GM12891 (cell line): Measurements from ENCODE around the gene YWHAQ.
"Not testable (repeated sequence)": the region's sequence is repeated elsewhere in the genome, so short reads cannot be mapped to it uniquely, and the experiment has no call there.

ENCODE experiments used
- DNase-seq: peaks from one replicate; pipeline ENCODE4 v3.0.0; 2011; ENCODE audit warnings: low spot score; ENCODE audit not compliant: insufficient read length
- FAIRE-seq: peaks from 2 replicates; lab custom pipeline; 2011; peaks lifted over from hg19 to GRCh38; lab: Jason Lieb, UNC
- PAX5 ChIP-seq: IDR thresholded peaks from 2 replicates; pipeline ENCODE4 v1.6.1; 2011; ENCODE audit warnings: low read length, moderate library complexity, mild to moderate bottlenecking; ENCODE audit not compliant: insufficient read depth, severe bottlenecking
- POLR2A ChIP-seq: IDR thresholded peaks from 2 replicates; pipeline ENCODE4 v1.6.1; 2011; ENCODE audit warnings: low read depth, low read length, control low read depth
- POLR2AphosphoS5 ChIP-seq: IDR thresholded peaks from 2 replicates; pipeline ENCODE4 v1.6.1; 2011; ENCODE audit warnings: low read depth, low read length, control low read depth
- POU2F2 ChIP-seq: IDR thresholded peaks from 2 replicates; pipeline ENCODE4 v1.6.1; 2011; ENCODE audit warnings: low read depth, mild to moderate bottlenecking, control low read depth, low read length, moderate library complexity
- SPI1 ChIP-seq: IDR thresholded peaks from 2 replicates; pipeline ENCODE4 v1.6.1; 2011; ENCODE audit warnings: low read depth, low read length, control low read depth
- TAF1 ChIP-seq: IDR thresholded peaks from 2 replicates; pipeline ENCODE4 v1.6.1; 2011; ENCODE audit warnings: low read depth, low read length, control low read depth

The YWHAQ gene

GRCh38 chr2:9638532-9638931, 7.7 kb upstream of the YWHAQ start:
- FAIRE-seq (no peak), DNase-seq (no peak)
- no peak for TF ChIP-seq TAF1
- no peak for TF ChIP-seq POU2F2

GRCh38 chr2:9637330-9637729, 6.5 kb upstream of the YWHAQ start:
- no peak for DNase-seq
- FAIRE-seq: no peak
- TF ChIP-seq POLR2A: no peak
- no peak for TF ChIP-seq TAF1
- no peak for TF ChIP-seq POU2F2
- no peak for TF ChIP-seq POLR2AphosphoS5
- no peak for TF ChIP-seq SPI1
- TF ChIP-seq PAX5: no peak

DNA sequence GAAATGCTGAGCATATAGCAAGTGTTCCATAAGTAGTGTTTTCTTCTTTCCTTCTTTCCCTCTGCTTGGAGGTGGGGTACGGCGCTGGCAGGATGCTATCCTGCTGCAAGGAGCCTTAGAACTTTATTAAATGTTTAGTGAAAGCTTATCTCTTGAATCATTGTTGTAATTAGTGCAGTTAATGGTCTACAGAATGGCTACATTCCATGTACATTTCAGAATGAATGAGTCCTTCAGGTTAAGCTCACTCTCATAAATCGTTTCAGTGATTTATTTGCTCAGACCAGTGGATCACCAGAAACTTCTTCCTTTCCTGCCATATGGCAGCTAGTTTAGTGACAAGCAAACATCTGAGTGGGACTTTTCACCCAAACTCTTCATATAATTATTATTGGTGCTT, 3.3 kb upstream of the YWHAQ start:
- no peak for TF ChIP-seq POLR2AphosphoS5
- TF ChIP-seq POU2F2: no peak
- TF ChIP-seq POLR2A: no peak
- TF ChIP-seq SPI1: no peak
- no peak for TF ChIP-seq TAF1
- no peak for TF ChIP-seq PAX5
- DNase-seq (no peak), FAIRE-seq (no peak)

DNA sequence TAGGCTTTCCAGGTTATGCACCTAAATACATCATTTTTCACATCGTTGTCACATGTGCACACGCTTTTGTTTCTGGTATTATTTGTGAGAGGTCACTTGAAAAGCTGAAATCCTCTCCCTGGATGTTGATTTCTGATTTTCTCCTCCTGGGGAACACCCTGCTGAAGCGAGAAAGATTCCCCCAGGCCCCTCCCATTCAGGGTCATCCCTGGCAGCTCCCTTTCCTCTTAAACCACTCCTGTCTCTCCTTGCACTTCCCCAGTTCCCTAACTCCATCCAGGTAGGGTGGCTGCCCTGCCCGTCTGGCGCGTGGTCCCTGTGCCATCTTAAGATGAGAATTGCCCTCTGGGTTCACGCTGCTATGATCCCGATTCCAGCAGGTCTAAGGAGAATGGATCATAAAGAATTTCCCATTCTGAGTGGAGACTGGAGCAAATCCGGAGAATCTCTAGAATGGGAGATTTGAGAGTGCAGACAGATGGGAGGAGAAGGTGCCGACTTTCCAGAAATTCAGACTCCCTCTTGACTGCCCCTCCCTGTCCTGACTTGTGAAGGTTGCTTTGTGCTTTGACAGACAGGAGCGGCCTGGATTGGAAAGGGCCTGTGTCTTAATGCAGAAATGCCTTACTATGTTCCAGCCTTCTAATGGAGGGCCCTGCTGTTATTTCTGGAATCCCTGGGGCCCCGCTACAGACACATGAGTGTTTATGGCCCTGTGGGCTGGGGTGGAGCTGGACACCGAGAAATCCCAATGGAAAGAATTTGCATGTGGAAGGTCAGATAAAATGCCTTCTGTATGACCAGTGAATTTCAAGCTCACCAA, 1.3 kb upstream of the YWHAQ start:
- DNase-seq (no peak), FAIRE-seq (no peak)
- TF ChIP-seq SPI1 (no peak), POLR2AphosphoS5 (no peak), POLR2A (no peak), TAF1 (no peak), POU2F2 (no peak), PAX5 (no peak)

GRCh38 chr2:9631553-9631819, 689 bp upstream of the YWHAQ start:
- FAIRE-seq: no peak
- TF ChIP-seq PAX5: no peak
- TF ChIP-seq TAF1: no peak
- TF ChIP-seq POLR2AphosphoS5: no peak
- TF ChIP-seq POLR2A: no peak
- TF ChIP-seq SPI1: no peak
- no peak for TF ChIP-seq POU2F2

GRCh38 chr2:9630117-9630735, 571 bp downstream of the YWHAQ start:
- FAIRE-seq (peak; percentile 57), DNase-seq (peak; percentile 71)

More at GRCh38 chr2:9631553-9631819, 689 bp upstream of the YWHAQ start:
- DNase-seq: no peak

GRCh38 chr2:9629222-9630116, 1.3 kb downstream of the YWHAQ start:
- DNase-seq (no peak), FAIRE-seq (peak; percentile 68)
- TF ChIP-seq POLR2A: no peak
- no peak for TF ChIP-seq POU2F2
- no peak for TF ChIP-seq SPI1
- TF ChIP-seq PAX5: no peak
- TF ChIP-seq TAF1: no peak
- no peak for TF ChIP-seq POLR2AphosphoS5

More at GRCh38 chr2:9630117-9630735, 571 bp downstream of the YWHAQ start:
- TF ChIP-seq TAF1: no peak
- TF ChIP-seq POLR2AphosphoS5: 0 out of 2 replicates have a peak, but pooled peaks have one; percentile 5

GRCh38 chr2:9627310-9627709, 3.5 kb downstream of the YWHAQ start:
- no peak for FAIRE-seq
- no peak for TF ChIP-seq TAF1
- no peak for TF ChIP-seq POLR2AphosphoS5
- no peak for TF ChIP-seq POU2F2
- TF ChIP-seq POLR2A: no peak
- TF ChIP-seq SPI1: no peak
- no peak for TF ChIP-seq PAX5
- no peak for DNase-seq

DNA sequence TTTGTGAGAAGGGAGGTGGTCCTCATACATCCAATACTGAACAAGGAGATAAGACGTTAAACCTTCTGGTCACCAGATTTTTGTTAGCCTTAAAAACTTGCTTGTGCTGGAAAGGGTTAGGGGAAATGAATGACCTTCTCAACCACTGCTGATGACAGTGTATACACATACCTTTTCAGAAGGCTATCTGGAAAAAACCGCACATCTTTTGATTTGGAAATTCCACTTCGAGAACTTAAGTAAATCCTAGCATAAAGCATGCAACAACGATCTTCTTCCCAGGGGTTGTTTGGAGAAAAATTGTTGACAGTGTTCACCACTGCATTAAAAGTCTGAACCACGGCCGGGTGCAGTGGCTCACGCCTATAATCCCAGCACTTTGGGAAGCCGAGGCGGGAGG, 7.6 kb downstream of the YWHAQ start:
- DNase-seq: no peak
- no peak for FAIRE-seq
- TF ChIP-seq POLR2AphosphoS5: no peak
- TF ChIP-seq TAF1: no peak
- no peak for TF ChIP-seq POU2F2
- TF ChIP-seq POLR2A: no peak
- TF ChIP-seq PAX5: no peak
- no peak for TF ChIP-seq SPI1

DNA sequence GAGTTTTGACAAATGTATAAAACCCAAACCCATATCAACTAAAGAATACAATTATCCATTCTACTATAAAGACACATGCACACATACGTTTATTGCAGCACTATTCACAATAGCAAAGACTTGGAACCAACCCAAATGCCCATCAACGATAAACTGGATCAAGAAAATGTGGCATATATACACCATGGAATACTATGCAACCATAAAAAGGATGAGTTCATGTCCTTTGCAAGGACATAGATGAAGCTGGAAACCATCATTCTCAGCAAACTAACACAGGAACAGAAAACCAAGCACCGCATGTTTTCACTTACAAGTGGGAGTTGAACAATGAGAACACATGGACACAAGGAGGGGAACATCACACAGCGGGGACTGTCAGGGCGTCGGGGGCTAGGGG, 9.1 kb downstream of the YWHAQ start:
- FAIRE-seq, DNase-seq: not testable (repeated sequence)
